GM21619 (cell line): Measurements from ENCODE around the gene LACTBL1.
"Not testable (repeated sequence)": the region's sequence is repeated elsewhere in the genome, so short reads cannot be mapped to it uniquely, and the experiment has no call there.

ENCODE experiments used
- ATAC-seq: cut with Tn5 transposase; IDR thresholded peaks from one replicate; pipeline ENCODE4 v1.9.1; 2021; ENCODE audit not compliant: unreplicated experiment

The LACTBL1 gene

DNA sequence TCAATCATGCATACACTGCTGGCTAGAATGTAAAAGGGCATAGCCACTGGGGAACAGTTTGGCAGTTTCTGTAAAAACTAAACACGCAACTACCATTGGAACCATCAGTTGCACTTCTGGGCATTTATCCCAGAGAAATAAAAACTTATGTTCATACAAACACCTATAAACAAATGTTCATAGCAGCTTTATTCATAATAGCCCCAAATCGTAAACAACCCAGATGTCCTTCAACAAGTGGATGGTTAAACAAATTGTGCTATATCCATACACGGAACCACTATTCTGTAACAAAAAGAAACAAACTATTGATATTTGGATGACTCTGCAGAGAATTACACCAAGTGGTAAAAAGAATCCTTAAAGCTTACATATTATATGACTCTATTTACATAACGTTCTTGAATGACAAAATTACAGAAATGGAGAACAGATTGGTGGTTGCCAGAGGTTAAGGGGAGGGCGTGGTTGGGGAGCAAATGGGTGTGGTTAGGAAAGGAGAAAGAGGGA lies 22.8 kb downstream of the LACTBL1 start:
- ATAC-seq, result no peak

DNA sequence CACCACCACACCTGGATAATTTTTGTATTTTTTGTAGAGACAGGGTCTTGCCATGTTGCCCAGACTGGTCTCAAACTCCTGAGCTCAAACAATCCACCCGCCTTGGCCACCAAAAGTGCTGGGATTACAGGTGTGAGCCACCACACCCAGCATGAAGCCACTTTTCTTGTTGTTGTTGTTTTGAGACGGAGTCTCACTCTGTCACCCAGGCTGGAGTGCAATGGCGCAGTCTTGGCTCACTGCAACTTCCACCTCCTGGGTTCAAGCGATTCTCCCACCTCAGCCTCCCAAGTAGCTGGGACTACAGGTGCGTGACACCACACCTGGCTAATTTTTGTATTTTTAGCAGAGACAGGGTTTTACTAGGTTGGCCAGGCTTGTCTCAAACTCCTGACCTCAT lies 27.5 kb downstream of the LACTBL1 start:
- not testable (repeated sequence) for ATAC-seq

DNA sequence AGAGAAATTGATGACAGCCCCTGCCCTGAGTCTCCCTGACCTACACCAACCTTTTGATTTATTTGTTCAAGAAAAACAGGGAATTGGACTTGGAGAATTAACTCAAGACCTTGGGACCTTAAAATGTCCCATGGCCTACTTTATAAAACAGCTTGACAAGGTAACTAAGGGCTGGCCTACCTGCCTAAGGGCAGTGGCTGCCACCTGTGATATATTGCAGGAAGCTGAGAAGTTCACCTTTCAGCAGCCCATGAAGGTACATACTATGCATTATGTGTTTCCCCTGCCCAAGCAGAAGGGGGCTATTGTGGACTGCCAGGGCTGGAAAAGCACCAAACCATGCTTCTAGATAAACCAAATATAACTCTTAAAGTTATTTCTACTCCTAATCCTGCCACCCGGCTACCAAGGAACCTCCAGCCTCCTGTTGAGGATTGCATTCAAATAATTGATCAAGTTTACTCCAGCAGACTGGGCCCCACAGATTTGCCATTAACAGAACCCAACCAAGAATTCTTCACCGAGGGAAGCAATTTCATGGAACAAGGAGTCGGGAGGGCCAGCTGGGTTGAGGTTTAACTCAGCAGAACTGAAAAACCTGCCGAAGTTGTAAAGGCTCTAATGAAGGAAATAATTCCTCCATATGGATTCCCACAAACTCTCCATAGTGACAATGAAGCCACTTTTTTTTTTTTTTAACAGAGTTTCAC lies 28.2 kb downstream of the LACTBL1 start:
- no peak for ATAC-seq

DNA sequence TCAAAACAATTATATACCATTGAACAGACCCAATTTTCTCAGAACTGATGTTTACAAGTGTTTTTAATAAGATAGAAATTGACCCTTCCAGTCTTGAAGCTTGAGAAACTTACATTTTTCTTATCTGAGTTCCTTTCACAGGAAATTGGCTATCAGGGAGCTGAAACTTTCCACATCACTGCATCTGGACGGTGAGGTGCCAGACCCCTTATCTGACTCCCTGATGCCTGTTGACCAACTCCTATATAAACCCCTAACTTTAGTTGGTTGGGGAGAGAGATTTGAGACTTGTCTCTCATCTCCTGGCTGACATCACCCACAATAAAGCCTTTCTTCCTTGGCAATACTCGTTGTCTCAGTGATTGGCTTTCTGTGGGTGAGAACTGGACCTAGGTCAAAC lies 31.4 kb downstream of the LACTBL1 start:
- no peak for ATAC-seq

GRCh38 chr1:22936681-22937080 lies 36.0 kb downstream of the LACTBL1 start:
- no peak for ATAC-seq

DNA sequence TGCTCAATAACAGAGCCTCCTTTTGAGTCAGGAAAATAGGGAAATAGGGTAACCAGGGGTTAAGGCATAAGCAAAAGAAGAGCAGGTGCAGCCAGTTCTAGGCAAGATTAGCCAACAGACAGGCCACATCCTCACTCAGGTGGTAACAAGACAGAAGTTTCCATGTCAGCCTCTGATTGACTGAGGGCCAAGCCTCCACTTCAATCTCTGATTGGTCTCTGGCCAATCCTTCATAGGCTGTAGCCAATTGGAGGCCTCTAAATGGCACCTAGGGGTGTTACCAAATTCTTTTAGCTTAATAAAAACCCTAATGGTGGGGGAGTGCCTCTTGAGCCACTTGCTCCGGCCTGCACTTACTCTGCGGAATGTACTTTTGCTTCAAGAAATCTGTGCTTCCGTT lies 37.2 kb downstream of the LACTBL1 start:
- no peak for ATAC-seq

DNA sequence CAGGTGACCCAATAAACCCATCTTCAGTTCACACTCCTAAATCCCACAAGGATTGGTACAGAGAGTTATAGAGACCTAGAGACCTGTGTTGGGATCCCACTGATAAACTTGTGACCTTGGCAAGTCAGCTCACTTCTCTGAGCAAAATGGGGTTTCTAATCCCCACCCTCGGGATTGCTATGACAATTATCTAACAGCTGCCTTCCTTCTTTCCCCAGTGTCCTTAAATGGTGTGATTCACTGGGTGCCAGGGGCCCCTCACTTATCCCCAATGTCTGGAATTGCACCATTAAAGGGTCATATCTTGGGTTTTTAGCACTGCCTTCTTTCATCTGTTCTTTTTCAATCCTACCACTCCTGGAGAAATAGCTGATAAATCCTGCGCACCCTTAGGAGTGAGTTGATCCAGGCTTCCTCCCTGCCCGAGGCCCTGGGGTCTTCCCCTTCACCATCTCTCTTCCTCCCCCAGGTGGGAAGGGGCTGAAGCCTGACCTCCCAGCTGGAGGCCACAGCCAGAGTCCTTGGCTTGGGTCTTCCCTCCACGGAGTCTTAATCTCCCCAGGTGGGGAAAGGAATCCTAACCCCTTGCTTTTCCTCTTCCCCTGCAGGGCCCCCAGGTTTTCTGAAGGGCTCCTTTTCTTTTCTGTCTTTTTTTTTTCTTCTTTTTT lies 39.7 kb downstream of the LACTBL1 start:
- no peak for ATAC-seq

- ATAC-seq, result no peak
Observed at GRCh38 chr1:22930240-22930912, 42.3 kb downstream of the LACTBL1 start.

DNA sequence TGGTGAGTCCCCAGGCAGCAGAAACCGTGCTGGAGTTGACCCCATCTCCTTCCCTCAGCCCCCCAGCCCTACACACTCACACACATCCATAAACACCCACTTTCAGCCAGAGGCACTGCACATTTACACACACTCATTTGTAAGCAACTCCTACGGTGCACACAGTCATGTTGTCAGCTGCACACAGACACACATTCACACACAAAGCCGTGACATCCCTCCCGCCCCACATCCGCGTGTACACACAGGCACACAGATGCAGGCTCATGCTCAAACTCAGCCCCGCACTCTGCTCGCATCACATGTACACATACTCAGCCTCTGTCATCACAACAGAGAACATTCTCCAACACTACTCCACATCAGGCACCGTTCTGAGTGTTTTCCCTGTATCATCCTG lies 47.6 kb downstream of the LACTBL1 start:
- no peak for ATAC-seq

GRCh38 chr1:22922640-22923039 lies 50.0 kb downstream of the LACTBL1 start:
- ATAC-seq, result no peak

DNA sequence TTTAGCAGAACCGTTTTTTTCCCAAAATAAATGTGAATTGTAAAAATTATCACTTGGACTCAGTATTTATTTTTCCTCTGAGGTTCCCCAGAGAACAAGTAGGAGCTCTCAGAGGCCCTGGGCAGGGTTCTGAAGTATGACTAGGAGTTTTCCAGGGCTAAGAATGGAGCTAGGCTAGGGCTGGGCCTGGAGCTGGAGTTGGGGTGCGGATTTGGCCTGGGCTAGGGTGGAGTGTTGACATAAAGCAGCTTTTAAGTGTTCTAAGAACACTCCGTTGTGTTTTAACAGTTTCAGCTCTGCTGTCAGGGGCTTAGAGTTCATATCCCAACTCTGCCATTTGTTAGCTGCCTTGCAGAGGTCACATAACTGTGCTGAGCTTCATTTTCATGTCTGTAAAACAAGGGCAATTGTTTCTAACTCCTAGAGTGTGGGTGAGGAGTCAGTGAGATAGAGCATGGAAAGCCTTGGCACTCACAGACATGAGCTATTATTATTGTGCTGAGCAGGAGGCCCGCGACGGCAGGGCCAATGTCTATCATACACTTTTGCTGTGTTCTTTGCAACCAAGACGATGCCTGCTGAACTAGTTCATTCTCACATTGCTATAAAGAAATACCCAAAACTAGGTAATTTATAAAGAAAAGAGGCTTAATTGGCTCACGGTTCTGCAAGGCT lies 51.1 kb downstream of the LACTBL1 start:
- ATAC-seq, result no peak

DNA sequence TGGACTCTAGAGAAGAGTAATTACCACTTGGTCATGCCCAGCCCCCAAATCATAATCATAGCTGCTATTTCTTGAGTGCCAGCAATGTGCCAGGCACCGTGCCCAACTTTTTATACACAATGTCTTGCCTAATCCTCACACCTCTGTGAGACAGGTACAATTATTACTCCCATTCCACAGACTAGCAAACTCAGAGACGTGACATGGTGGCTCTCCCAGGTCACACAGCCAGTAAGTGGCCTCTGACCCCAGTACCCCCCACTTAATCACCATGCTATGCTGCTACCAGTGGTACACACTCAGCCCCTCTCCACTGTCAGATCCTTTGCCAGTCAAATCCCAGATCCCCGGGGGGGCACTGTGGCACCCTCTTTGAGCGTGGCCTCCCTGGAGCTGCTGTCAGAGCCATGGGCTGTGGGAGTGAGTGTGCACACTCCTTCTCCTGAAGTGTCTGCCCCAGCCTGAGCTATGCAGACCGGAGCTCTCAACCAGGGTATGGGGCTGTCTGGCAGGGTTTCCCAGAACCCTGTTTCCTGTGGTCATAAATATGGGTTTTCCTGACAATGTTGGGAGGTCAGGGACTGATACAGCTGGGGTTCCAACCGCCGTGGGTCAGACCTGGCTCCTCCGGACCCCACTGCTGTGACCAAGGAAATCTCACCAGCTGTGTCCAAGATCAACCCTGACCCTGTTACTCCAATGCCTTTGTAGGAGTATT lies 51.8 kb downstream of the LACTBL1 start:
- ATAC-seq, result no peak

DNA sequence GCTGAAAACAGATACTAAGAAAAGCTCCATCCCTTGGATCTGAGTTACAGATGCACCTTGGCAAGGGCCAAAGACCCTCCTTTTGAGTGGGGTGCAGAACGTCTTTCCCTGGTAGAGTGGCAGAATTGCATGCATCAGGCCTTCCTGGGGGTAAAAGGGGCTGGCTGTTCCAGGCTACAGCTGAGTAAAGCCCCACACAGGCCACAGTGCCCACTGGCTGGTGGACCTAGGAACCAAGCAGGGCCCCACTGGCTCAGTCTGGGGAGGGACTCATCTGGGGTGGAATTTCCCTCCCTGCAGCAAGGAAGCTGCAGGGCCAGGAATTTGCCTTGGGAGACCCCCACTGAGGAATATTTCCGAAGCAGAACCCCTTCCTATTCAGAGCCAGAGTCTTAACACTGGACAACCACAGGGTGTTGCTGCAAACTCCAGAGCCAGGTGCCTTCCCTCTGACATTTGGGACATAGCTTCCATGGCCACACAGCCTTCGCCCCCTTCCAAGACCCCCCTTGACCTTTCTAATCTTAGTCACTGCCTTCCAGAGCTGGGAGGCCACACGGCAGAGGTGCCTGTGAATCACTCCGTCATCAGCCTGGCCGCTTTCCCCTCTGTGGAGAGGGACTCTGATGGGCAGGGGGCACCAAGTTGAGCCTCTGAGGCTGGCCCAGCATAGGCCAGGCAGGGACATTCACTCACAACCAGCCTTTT lies 52.5 kb downstream of the LACTBL1 start:
- no peak for ATAC-seq

DNA sequence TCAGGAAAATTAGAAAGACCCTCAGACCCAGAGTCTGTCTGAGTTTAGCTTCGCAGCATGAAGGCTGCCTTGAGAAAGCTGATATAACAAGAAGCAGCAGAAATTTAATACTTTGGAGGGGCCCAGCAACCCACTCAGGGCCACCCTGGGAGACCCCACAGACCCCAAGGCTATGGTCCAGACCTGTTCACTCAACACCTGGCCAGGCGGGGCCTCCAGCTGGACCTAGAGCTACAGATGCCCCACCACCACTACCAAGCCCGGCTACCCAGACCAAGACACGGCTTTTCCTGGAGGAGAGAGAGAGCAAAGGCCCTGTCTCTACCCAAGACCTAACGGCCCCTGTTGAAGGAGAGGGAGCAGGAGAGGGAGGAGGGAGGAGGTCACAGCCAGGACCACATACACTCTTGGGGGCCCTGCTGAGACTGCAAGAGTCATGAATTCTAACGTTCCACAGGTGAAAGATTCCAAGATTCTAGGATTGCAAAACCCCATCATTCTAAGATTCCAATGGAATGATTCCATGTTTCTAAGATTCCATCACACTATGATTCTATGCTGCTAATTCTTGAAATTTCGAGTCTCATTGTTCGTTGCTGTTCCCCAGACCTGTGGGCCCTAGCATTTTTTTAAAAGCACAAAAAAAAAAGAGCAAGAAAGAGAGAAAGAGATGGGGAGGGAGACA lies 53.2 kb downstream of the LACTBL1 start:
- ATAC-seq, result no peak

DNA sequence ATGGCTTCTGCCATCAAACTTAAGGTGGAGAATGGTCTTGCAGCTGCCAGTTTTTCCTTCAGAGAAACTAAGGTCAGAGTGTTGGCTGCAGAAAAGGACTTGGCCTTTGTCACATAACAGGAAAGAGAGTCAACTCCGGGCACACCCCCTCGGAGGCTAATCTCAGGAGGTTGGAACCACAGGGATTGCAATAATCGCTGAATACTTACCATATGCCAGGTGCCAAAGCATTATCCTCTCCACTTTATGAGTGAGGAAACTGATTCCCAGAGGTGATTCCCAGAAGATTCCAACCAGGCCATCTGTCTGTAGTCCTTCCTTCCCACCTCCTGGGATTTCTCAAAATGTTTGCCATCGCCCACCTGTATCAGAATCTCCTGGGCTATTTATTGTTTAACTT lies 54.0 kb downstream of the LACTBL1 start:
- ATAC-seq, result no peak

- ATAC-seq, result no peak
Observed at GRCh38 chr1:22917989-22918388, 54.7 kb downstream of the LACTBL1 start.

- no peak for ATAC-seq
Observed at GRCh38 chr1:22916471-22916820, 56.2 kb downstream of the LACTBL1 start.

DNA sequence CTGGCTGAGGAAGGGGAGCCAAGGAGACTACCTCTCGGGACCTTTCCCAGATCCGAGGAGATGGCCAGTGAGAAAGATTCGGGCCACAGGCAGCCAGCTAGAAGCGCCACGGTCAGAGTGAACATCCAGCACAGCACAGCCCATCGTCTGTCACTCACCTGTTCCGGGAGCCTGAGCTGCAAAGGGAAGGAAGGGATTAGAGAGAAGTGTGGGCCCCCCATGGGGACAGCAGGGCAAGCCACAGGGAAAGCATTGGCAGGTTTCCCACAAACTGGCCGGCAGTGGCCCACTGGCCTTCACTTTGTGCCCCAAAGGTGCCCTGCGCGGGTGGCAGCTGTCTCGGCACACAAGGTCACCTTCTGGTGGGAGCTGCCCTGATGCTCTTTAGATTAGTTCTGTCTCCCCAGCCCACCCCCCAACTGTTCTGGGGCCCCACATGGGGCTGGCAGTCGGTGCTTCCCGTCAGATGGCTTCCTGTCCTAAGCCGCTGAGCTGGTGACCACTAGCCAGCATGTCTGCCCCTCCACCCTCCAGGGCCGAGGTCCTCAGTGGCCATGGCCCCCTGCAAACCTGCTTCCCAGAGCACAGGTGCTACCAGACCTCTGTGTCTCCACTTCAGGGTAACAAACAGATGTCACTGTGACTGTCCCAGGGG lies 56.7 kb downstream of the LACTBL1 start:
- no peak for ATAC-seq

DNA sequence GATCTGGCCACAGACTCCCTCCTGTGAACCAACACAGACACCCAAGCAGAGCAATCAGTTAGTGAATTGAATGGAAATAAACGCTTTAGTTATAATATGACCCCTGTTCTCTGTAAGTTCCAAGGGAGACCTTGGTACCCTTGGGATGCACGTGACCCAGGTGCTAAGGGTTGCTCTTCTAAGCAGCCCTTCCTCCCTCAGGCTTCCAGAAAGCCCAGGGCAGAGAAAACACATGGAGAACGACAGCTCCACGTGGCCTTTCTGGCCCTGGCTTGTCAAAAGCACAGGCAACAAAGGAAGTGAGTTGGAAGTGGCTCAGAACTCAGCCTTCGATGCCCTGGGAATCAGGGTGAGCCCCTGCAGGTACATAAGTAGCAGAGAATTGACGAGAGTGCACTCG lies 57.4 kb downstream of the LACTBL1 start:
- ATAC-seq, result no peak
